Measurements from ENCODE around the gene CARD11.

Gene CARD11

DNA sequence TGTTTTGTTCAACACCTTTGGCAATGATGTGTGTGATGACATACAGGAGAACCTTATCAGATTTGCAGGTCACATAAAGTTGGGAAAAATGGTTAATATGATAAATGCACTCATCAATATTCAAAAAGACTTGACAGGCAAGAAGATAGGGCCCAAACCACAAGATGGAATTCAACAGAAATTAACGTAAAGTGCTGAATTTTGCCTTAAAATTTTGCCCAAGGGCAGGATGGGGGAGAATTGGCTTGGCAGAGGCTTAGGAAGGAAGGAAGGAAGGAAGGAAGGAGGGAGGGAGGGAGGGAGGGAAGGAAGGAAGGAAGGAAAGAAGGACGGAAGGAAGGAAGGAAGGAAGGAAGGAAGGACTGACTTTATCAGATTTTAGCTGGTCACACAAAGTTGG, 35.3 kb downstream of the CARD11 start:
- TF ChIP-seq, protein P1, sequence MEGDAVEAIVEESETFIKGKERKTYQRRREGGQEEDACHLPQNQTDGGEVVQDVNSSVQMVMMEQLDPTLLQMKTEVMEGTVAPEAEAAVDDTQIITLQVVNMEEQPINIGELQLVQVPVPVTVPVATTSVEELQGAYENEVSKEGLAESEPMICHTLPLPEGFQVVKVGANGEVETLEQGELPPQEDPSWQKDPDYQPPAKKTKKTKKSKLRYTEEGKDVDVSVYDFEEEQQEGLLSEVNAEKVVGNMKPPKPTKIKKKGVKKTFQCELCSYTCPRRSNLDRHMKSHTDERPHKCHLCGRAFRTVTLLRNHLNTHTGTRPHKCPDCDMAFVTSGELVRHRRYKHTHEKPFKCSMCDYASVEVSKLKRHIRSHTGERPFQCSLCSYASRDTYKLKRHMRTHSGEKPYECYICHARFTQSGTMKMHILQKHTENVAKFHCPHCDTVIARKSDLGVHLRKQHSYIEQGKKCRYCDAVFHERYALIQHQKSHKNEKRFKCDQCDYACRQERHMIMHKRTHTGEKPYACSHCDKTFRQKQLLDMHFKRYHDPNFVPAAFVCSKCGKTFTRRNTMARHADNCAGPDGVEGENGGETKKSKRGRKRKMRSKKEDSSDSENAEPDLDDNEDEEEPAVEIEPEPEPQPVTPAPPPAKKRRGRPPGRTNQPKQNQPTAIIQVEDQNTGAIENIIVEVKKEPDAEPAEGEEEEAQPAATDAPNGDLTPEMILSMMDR (IDR thresholded peaks at IDR 0.05; ENCODE audit: low read depth, low read length), result no peak
- H3K27ac ChIP-seq, result no peak overlapping the region
- no peaks in the 10 kb centered on the region for H3K36me3 ChIP-seq
- no peak overlapping the region for H3K4me3 ChIP-seq (ENCODE audit: low read depth, low read length)
- H3K9me3 ChIP-seq (ENCODE audit: severe bottlenecking), result no peaks in the 10 kb centered on the region
- H3K27me3 ChIP-seq (ENCODE audit: insufficient read depth, low read depth, severe bottlenecking), result no peaks in the 10 kb centered on the region
- no peak for DNase-seq

DNA sequence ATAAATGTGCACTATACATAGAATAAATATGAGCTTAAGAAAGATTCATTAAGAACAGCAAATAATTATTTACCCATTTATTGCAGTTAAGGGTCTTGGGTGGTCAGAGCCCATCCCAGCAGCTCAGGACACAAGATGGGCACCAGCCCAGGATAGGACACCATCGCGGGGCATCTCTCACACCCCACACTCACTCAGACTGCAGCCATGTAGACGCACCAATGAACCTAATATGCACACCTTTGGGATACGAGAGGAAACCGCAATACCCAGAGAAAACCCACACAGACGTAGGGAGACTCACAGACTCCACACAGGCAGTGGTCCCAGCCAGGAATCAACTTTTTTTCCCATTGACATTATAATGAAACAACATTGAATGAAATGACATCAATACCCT, 36.0 kb downstream of the CARD11 start:
- TF ChIP-seq, protein P1 (IDR thresholded peaks at IDR 0.05; ENCODE audit: low read depth, low read length), result no peak
- Histone ChIP-seq H3K9me3 (ENCODE audit: severe bottlenecking) (no peaks in the 10 kb centered on the region), H3K27me3 (ENCODE audit: insufficient read depth, low read depth, severe bottlenecking) (no peaks in the 10 kb centered on the region), H3K27ac (no peak overlapping the region), H3K36me3 (no peaks in the 10 kb centered on the region), H3K4me3 (ENCODE audit: low read depth, low read length) (no peak overlapping the region)
- DNase-seq, result no peak

DNA sequence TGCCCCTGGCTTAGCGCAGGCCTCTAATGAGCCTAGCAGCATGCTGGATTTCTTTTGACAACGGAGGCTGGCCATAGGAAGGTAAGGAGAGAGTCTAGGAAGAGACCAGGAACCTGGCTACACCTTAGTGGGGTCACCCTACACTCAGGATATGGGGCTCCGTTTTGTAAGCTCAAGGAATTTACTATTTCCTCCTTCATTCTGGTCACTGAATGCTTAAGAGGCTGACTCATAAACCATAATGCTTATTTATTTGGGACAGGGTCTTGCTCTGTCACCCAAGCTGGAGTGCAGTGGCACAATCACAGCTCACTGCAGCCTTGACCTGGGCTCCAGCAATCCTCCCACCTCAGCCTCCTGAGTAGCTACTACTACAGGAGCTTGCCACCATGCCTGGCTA, 38.4 kb downstream of the CARD11 start:
- no peak for DNase-seq
- H3K9me3 ChIP-seq (ENCODE audit: severe bottlenecking), result no peaks in the 10 kb centered on the region
- H3K36me3 ChIP-seq, result no peaks in the 10 kb centered on the region
- H3K27ac ChIP-seq, result no peak overlapping the region
- H3K27me3 ChIP-seq (ENCODE audit: insufficient read depth, low read depth, severe bottlenecking), result no peaks in the 10 kb centered on the region
- no peak overlapping the region for H3K4me3 ChIP-seq (ENCODE audit: low read depth, low read length)
- TF ChIP-seq, protein P1 (IDR thresholded peaks at IDR 0.05; ENCODE audit: low read depth, low read length), result no peak

DNA sequence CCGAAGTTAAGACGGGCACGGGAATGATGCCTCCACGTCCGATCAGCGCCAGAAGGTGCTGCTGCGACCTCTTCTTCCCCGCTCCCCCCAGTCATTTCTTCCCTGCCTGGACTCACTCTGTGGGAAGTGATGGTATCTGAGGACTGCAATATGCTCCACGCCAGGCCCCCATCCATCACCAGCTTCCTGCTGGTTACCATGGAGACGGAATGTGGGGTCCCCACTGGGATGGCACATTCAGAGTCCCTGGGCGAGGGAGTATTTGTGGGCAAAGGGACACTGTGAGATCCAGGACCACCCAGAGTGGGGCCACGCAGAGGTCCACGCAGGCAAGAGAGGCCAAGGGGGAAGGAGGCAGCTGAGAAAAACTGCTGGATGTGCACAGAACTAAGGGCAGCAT, 39.7 kb downstream of the CARD11 start:
- Histone ChIP-seq H3K36me3 (no peaks in the 10 kb centered on the region), H3K27me3 (ENCODE audit: insufficient read depth, low read depth, severe bottlenecking) (no peaks in the 10 kb centered on the region), H3K27ac (no peak overlapping the region), H3K4me3 (ENCODE audit: low read depth, low read length) (no peak overlapping the region), H3K9me3 (ENCODE audit: severe bottlenecking) (no peaks in the 10 kb centered on the region)
- DNase-seq, result no peak
- TF ChIP-seq, protein P1 (IDR thresholded peaks at IDR 0.05; ENCODE audit: low read depth, low read length), result no peak

DNA sequence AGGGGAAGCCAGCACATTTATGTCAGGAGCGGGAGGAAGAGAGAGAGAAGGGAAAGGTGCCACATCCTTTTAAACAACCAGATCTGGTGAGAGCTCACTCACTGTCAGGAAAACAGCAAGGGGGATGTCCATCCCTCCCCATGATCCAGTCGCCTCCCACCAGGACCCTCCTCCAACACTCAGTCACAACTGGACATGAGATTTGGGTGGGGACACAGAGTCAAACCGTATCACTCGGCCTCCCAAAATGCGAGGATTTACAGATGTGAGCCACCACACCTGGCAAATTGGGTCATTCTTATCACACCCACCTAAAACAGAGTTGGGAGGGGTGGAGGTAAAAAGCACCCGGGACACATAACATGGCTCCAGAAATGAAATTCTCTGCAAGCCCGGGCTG, 41.0 kb downstream of the CARD11 start:
- no peak for DNase-seq
- no peaks in the 10 kb centered on the region for H3K27me3 ChIP-seq (ENCODE audit: insufficient read depth, low read depth, severe bottlenecking)
- TF ChIP-seq, protein P1 (IDR thresholded peaks at IDR 0.05; ENCODE audit: low read depth, low read length), result no peak
- no peak overlapping the region for H3K27ac ChIP-seq
- no peaks in the 10 kb centered on the region for H3K36me3 ChIP-seq
- no peak overlapping the region for H3K4me3 ChIP-seq (ENCODE audit: low read depth, low read length)
- no peaks in the 10 kb centered on the region for H3K9me3 ChIP-seq (ENCODE audit: severe bottlenecking)

DNA sequence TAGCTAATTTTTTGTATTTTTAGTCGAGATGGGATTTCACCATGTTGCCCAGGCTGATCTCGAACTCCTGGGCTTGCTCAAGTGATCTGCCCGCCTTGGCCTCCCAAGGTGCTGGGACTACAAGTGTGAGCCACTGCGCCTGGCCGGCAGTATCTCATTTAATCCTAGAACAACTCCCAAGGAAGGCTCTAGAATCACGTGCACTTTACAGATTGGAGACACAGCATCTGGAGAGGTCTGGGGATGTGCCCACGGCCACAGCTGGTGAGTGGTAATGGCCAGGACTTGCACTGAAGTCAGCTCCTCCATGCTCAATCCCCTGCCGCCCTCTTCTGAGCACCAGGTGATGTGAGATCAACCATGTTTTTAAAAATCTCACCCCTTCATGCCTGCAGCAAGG, 43.1 kb downstream of the CARD11 start:
- H3K4me3 ChIP-seq (ENCODE audit: low read depth, low read length), result no peak overlapping the region
- no peaks in the 10 kb centered on the region for H3K27me3 ChIP-seq (ENCODE audit: insufficient read depth, low read depth, severe bottlenecking)
- TF ChIP-seq, protein P1 (IDR thresholded peaks at IDR 0.05; ENCODE audit: low read depth, low read length), result no peak

More for the DNA sequence above, 43.1 kb downstream of the CARD11 start:
- no peaks in the 10 kb centered on the region for H3K9me3 ChIP-seq (ENCODE audit: severe bottlenecking)
- H3K36me3 ChIP-seq, result no peaks in the 10 kb centered on the region
- DNase-seq, result no peak
- no peak overlapping the region for H3K27ac ChIP-seq

All from WERI-Rb-1 (cell line).